PC-9 (cell line): ENCODE measurements around the gene NXN. TPM values are rescaled to one million over a fixed set of nuclear protein-coding genes. Genes with fewer than 3 reads are reported as not detected.

Experiments
- BruUV-seq: library from RNA; stranded (reverse); fragments of 400-500 nt; replicated peaks from 2 replicates; lab custom pipeline; 2021; lab: Mats Ljungman, UMichigan
- CTCF ChIA-PET: fragments of 300-600 bp; sonication (Branson Sonifier 250); formaldehyde crosslinking; loops from one replicate; lab custom pipeline; 2022; ENCODE audit warnings: antibody characterized with exemption; lab: Charles Lee
- POLR2A ChIA-PET: fragments of 300-600 bp; sonication (Branson Sonifier 250); formaldehyde crosslinking; loops from one replicate; lab custom pipeline; 2022; ENCODE audit warnings: antibody characterized with exemption; ENCODE audit not compliant: unreplicated experiment; lab: Charles Lee
- DNase-seq, 2 experiments: peaks; one replicate each; pipeline versions ENCODE4 v3.0.0 to v3.0.0-alpha.2; 2015 to 2022; ENCODE audit warnings: mixed read lengths in 1 of 2
- H2AFZ ChIP-seq: fragments of 200-600 bp; sonication (generic); 2 replicates; pipeline ENCODE4 v1.8.1; 2017; ENCODE audit warnings: antibody characterized with exemption
- H3F3A ChIP-seq: fragments of 200-600 bp; sonication (generic); 2 replicates; pipeline ENCODE4 v1.8.1; 2017; ENCODE audit warnings: antibody characterized with exemption, mild to moderate bottlenecking, low read depth; ENCODE audit not compliant: insufficient read depth
- H3K27ac ChIP-seq: fragments of 200-600 bp; sonication (generic); 2 replicates; pipeline ENCODE4 v1.6.1; 2016; ENCODE audit warnings: mixed run types
- H3K27me3 ChIP-seq: fragments of 200-600 bp; sonication (generic); 2 replicates; pipeline ENCODE4 v1.6.1; 2016; ENCODE audit warnings: low read depth, mixed run types; ENCODE audit not compliant: insufficient read depth
- H3K36me3 ChIP-seq: fragments of 200-600 bp; sonication (generic); 2 replicates; pipeline ENCODE4 v1.6.1; 2016; ENCODE audit warnings: low read depth, mixed run types
- H3K4me1 ChIP-seq: fragments of 200-600 bp; sonication (generic); replicated peaks from 2 replicates; pipeline ENCODE4 v1.6.1; 2016; ENCODE audit warnings: mixed run types; ENCODE audit not compliant: insufficient read depth
- H3K4me2 ChIP-seq: fragments of 200-600 bp; sonication (generic); 2 replicates; pipeline ENCODE4 v1.6.1; 2017; ENCODE audit warnings: mixed run types
- H3K4me3 ChIP-seq: fragments of 200-600 bp; sonication (generic); 2 replicates; pipeline ENCODE4 v1.6.1; 2016; ENCODE audit warnings: mixed run types
- H3K79me2 ChIP-seq: fragments of 200-600 bp; sonication (generic); 2 replicates; pipeline ENCODE4 v1.6.1; 2017; ENCODE audit warnings: low read depth, mixed run types
- H3K9me2 ChIP-seq: fragments of 200-600 bp; sonication (generic); 2 replicates; pipeline ENCODE4 v1.8.1; 2017; ENCODE audit warnings: mild to moderate bottlenecking; ENCODE audit not compliant: insufficient read depth
- H3K9me3 ChIP-seq: fragments of 200-600 bp; sonication (generic); 2 replicates; pipeline ENCODE4 v1.8.1; 2016; ENCODE audit warnings: low read depth; ENCODE audit not compliant: insufficient read depth
- H4K20me1 ChIP-seq: fragments of 200-600 bp; sonication (generic); 2 replicates; pipeline ENCODE4 v1.8.1; 2017; ENCODE audit not compliant: insufficient read depth
- CTCF ChIP-seq: fragments of 200-600 bp; sonication (generic); conservative IDR thresholded peaks from 2 replicates; pipeline ENCODE4 v1.6.1; 2017; ENCODE audit warnings: mixed run types, antibody characterized with exemption, mild to moderate bottlenecking, moderate library complexity
- EZH2 ChIP-seq: fragments of 200-600 bp; sonication (generic); IDR thresholded peaks from 2 replicates; pipeline ENCODE4 v1.8.0; 2017; ENCODE audit warnings: antibody characterized with exemption, low read depth
- intact Hi-C: fragments of 100-400 bp; cut with micrococcal nuclease; formaldehyde crosslinking; loops from one replicate; pipeline ENCODE4 v1.10.0; 2022; ENCODE audit not compliant: unreplicated experiment
- total RNA-seq: library from RNA; stranded (reverse); gene quantifications from 2 replicates; pipeline ENCODE4 v1.2.3, GENCODE V29; 2021

Gene NXN
- total RNA-seq, 1 experiment from 2014 or later, result 59.8 TPM

- intact Hi-C loops, result loop anchor here (2.0 kb wide), 3 partner anchors 17 to 55 kb away; no protein-coding TSS in a partner anchor
These were observed 46.1 kb downstream of the NXN start for GRCh38 chr17:933312-934073.

GRCh38 chr17:930258-930657 lies 49.3 kb downstream of the NXN start:
- Histone ChIP-seq H3K36me3 (no peaks in the 10 kb centered on the region), H3K9me2 (no peaks in the 10 kb centered on the region), H3K27ac (no peak overlapping the region), H3K4me2 (no peak overlapping the region), H3K79me2 (peaks cover 20% of the 10 kb centered on the region), H3K4me1 (peaks cover 73% of the 10 kb centered on the region), H3K27me3 (no peaks in the 10 kb centered on the region), H3F3A (peaks cover 64% of the 10 kb centered on the region), H3K4me3 (no peak overlapping the region), H2AFZ (no peak overlapping the region), H4K20me1 (no peaks in the 10 kb centered on the region; the same call in 1 of the 2 replicates), H3K9me3 (no peaks in the 10 kb centered on the region)
- intact Hi-C loops, result no loop called here
- ChIA-PET CTCF (interaction anchor here (0.6 kb wide), 1 partner anchor 1418 kb away, joined by 4 read pairs; no protein-coding TSS in a partner anchor), POLR2A (no interaction called here)
- TF ChIP-seq EZH2 (no peak), CTCF (no peak)
- DNase-seq, result no peak
- no TSS peak for BruUV-seq

More at GRCh38 chr17:933312-934073, 46.1 kb downstream of the NXN start:
- H3K27ac ChIP-seq, result peak overlapping the region; percentile 91
- peaks cover 35% of the 10 kb centered on the region for H3F3A ChIP-seq
- ChIA-PET CTCF (interaction anchor here (0.5 kb wide), 2 partner anchors 24 to 1086 kb away, joined by 3 read pairs; no protein-coding TSS in a partner anchor), POLR2A (interaction anchor here (0.6 to 1.0 kb wide), 3 partner anchors 38 to 215 kb away, joined by 3 to 32 read pairs (median 5); no protein-coding TSS in a partner anchor)
- 0 out of 2 replicates have a peak, but pooled peaks cover 4% of the 10 kb centered on the region for H4K20me1 ChIP-seq
- BruUV-seq, result no TSS peak
- H3K36me3 ChIP-seq, result no peaks in the 10 kb centered on the region
- peak overlapping the region; percentile 85 for H3K4me2 ChIP-seq
- H3K27me3 ChIP-seq, result no peaks in the 10 kb centered on the region
- DNase-seq, result peak; percentile 91 to 99
- H2AFZ ChIP-seq, result no peak overlapping the region; the same call in 1 of the 2 replicates
- H3K9me3 ChIP-seq, result no peaks in the 10 kb centered on the region
- peaks cover 13% of the 10 kb centered on the region for H3K79me2 ChIP-seq
- H3K4me1 ChIP-seq, result peaks cover 49% of the 10 kb centered on the region
- no peak for TF ChIP-seq CTCF
- no peak for TF ChIP-seq EZH2
- H3K9me2 ChIP-seq, result no peaks in the 10 kb centered on the region
- peak overlapping the region; percentile 38; the same call in 1 of the 2 replicates for H3K4me3 ChIP-seq

- H3F3A ChIP-seq, result peaks cover 64% of the 10 kb centered on the region
- CTCF ChIA-PET, result interaction anchor here (0.6 kb wide), 1 partner anchor 1419 kb away, joined by 4 read pairs; no protein-coding TSS in a partner anchor
- peaks cover 2% of the 10 kb centered on the region; the same call in 1 of the 2 replicates for H4K20me1 ChIP-seq
- H3K9me2 ChIP-seq, result no peaks in the 10 kb centered on the region
- intact Hi-C loops, result no loop called here
- peaks cover 20% of the 10 kb centered on the region for H3K79me2 ChIP-seq
- no peak for TF ChIP-seq EZH2
- no peak for TF ChIP-seq CTCF
- H2AFZ ChIP-seq, result no peak overlapping the region
- no peak overlapping the region for H3K27ac ChIP-seq
- POLR2A ChIA-PET, result no interaction called here
- no peak overlapping the region for H3K4me2 ChIP-seq
- no TSS peak for BruUV-seq
- H3K9me3 ChIP-seq, result no peaks in the 10 kb centered on the region
- H3K4me1 ChIP-seq, result peaks cover 74% of the 10 kb centered on the region
- DNase-seq, result no peak
- no peak overlapping the region for H3K4me3 ChIP-seq
- no peaks in the 10 kb centered on the region for H3K27me3 ChIP-seq
- no peaks in the 10 kb centered on the region for H3K36me3 ChIP-seq
These were observed 50.0 kb downstream of the NXN start for GRCh38 chr17:929586-929985.
